Adrenal gland (tissue), 5 donors: ENCODE data around the gene UCK1.

ENCODE experiments used
- CTCF ChIP-seq, 6 experiments: fragments of 450-650 bp in 4 of 6; fragments of 200-600 bp in 2 of 6; sonication (generic) in 1 of 6; IDR thresholded peaks; 1 replicate in 5 of 6; 2 replicates in 1 of 6; pipeline versions ENCODE4 v1.5.1 to v1.8.0; 2016 to 2021; ENCODE audit warnings: antibody characterized with exemption in 6 of 6, mild to moderate bottlenecking in 2 of 6, moderate library complexity in 1 of 6
- POLR2A ChIP-seq, 2 donors: fragments of 450-650 bp; IDR thresholded peaks; one replicate each; pipeline ENCODE4 v1.6.1; 2017; ENCODE audit warnings: antibody characterized with exemption in 2 of 2, mild to moderate bottlenecking in 2 of 2, moderate library complexity in 1 of 2
- donor health status: DM: no; HTN: no; CAD: no.

GRCh38 chr9:131505012-131505411 lies 26.1 kb downstream of the UCK1 start:
- no peak for TF ChIP-seq CTCF (IDR thresholded peaks at IDR 0.05)
- TF ChIP-seq POLR2A (IDR thresholded peaks at IDR 0.05): no peak
